Neural cell (in vitro differentiated cells): ENCODE data around the gene PDE11A.

Source experiments
- CTCF ChIP-seq: fragments of 450-650 bp; IDR thresholded peaks from 2 replicates; pipeline ENCODE4 v1.5.1; 2014; ENCODE audit warnings: antibody characterized with exemption, mild to moderate bottlenecking, moderate library complexity; ENCODE audit not compliant: poor library complexity, severe bottlenecking
- EP300 ChIP-seq: fragments of 450-650 bp; conservative IDR thresholded peaks from 2 replicates; pipeline ENCODE4 v1.6.1; 2014; ENCODE audit warnings: antibody characterized with exemption, mild to moderate bottlenecking, moderate library complexity; ENCODE audit not compliant: poor library complexity, severe bottlenecking
- EZH2 ChIP-seq: fragments of 200-600, 300-800 bp; shearing (Covaris generic), sonication (generic); IDR thresholded peaks from 2 replicates; pipeline ENCODE4 v1.6.1; 2014; ENCODE audit warnings: antibody characterized with exemption, low read length, borderline replicate concordance, mild to moderate bottlenecking; ENCODE audit not compliant: insufficient read depth, poor library complexity, severe bottlenecking

- TF ChIP-seq EZH2: no peak
- TF ChIP-seq EP300: no peak
- TF ChIP-seq CTCF: no peak
Measured at GRCh38 chr2:177869209-177869608, 203.4 kb downstream of the PDE11A start.
